Left hindlimb (tissue), 1 donor: Measurements from ENCODE around the gene GRXCR2.
"Not testable (repeated sequence)": the region's sequence is repeated elsewhere in the genome, so short reads cannot be mapped to it uniquely, and the experiment has no call there.

Source experiments
- DNase-seq: peaks from one replicate; pipeline ENCODE4 v3.0.0-alpha.2; 2018

The GRXCR2 gene, protein sequence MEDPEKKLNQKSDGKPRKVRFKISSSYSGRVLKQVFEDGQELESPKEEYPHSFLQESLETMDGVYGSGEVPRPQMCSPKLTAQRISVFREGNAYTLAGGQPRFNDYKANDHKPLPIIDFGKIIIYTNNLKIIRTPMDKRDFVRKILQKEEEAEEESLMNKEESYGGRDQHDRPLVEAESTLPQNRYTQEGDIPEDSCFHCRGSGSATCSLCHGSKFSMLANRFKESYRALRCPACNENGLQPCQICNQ

GRCh38 chr5:145872914-145873313 is at the start of gene GRXCR2:
GRXCR2 (minus strand) TSS chr5:145873014; CDS start chr5:145872968, 46 bp downstream.
- no peak for DNase-seq

- no peak for DNase-seq
These were observed 49.2 kb upstream of the GRXCR2 start for GRCh38 chr5:145922059-145922458.

- DNase-seq, result no peak
These were observed 48.4 kb upstream of the GRXCR2 start for GRCh38 chr5:145921211-145921610.

GRCh38 chr5:145920542-145921210 is 47.9 kb upstream of the GRXCR2 start:
- DNase-seq, result no peak

DNA sequence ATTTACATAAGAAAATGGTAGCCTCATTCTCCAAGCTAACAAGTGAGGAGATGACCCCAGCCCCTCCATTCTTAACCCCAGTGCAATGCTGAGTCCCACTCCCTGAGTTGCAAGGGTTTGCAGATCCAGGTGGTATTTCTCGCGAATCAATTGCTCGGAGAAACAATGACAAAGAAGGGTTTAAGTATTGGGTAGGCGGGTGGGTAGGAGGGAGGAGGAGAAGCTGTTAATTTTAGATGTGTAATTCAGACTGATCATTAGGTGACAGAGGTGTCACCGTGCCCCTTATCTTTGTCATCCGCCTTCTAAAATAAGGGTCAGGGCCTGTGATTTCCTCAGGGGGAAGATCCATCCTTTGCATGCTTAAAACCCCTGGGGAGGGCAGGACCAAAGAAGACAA is 46.6 kb upstream of the GRXCR2 start:
- DNase-seq, result no peak

GRCh38 chr5:145918397-145918796 is 45.6 kb upstream of the GRXCR2 start:
- no peak for DNase-seq

DNA sequence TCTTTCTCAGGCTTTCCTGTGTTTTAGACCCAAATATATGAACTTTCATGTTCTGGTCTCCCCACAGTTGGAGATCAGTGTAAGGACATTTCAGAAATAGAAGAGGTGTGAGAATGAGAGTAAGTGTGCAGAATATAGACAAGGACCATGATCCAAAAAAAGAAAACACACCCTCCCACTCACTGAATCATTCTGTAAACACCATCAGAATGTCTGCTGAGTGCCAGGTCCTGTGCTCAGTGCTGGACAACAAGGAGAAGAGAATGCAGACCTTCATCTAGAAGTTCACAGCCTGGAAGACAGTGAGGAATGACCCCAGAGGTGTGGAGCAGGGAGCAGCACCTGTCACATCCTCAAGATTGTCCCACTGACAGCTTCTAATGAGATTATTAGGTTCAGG is 44.5 kb upstream of the GRXCR2 start:
- no peak for DNase-seq

- no peak for DNase-seq
These were observed 43.3 kb upstream of the GRXCR2 start for GRCh38 chr5:145915970-145916638.

DNA sequence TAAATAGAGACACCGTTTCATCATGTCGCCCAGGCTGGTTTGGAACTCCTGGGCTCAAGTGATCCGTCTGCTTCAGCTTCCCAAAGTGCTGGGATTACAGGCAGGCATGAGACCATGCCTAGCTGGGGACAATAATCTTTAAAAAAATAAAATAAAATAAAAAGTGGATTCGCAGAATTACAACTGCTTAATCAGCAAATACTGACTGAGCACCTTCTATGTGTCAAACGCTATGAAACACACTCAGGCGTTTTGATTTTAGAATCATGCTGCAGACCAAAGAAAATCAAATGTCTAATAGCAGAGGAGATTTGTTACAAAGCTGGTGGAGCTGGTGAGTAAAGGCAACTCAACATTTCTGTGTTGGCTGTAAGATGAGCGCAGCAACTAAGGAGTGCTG is 40.9 kb upstream of the GRXCR2 start:
- DNase-seq, result no peak

- no peak for DNase-seq
These were observed 39.8 kb upstream of the GRXCR2 start for GRCh38 chr5:145912594-145912993.

DNA sequence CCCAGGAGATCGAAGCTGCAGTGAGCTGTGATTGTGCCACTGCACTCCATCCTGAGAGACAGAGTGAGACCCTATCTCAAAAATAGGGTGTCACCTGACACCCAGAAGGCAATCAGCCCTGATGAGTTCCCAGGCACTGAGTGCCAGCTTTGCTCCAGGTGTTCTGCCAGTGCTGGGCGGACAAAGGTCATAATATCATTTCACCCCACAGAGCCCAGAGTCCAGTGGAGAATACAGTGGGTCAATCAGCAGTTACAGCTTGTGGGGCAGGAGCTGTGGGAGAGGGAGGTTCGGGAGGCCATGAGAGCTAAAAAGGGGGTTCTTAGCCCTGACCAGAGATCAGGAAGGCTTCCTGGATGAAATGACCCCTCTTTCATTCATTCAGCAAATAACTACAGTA is 39.2 kb upstream of the GRXCR2 start:
- no peak for DNase-seq

- DNase-seq, result no peak
These were observed 38.4 kb upstream of the GRXCR2 start for GRCh38 chr5:145911164-145911563.

DNA sequence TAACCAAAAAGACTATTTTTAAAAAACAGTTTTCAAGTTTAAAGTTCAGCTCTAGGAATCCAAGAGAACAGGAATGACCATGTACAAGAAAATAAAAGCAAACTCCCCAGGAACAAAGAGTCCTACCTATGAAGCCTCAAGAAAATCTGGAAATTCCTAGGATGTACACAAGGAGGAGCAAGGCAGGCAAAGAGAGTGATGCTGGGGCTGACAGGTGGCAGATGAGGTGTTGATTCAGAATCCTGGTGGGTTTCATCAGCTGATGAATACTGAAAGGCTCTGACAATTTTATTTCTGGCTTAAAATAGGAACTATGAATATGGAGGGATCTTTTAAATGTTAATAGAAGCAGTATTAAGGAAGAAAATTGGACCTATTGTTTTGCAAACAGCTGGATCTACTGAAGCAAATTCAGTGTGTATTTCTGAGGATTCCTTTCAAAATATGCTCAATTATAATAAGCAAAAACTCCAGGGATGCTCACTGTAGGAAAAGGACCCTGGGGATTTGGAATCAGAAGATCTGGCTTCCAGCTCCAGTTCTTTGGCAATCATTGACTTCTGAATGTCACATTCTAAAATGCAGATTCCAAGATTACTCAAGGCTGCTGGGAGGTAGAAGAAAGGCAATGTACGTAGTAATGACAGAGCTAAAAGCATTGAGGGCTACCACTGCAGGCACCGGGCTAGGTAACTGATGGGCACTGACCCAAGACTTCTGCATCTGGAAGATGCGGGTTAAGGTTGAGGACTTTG is 35.6 kb upstream of the GRXCR2 start:
- DNase-seq, result no peak

DNA sequence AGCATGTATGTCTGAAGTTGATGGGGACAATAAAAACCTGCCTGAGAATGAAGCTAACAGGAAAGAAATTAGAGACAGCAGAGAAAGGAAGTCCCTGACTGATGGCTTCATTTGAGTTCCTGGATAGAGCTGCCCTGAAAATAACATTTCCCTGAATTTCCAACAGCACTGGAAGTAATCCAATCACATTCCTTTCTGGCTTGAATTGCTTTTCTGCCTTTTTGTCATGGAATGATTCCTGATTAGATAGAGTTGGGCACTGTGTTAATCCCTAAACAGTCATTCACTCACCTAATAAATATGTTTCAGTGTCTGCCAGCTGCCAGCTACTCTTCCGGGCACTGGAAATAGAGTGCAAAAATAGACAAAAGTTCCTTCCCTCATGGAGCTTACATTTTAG is 33.6 kb upstream of the GRXCR2 start:
- DNase-seq, result no peak

- DNase-seq, result no peak
These were observed 31.9 kb upstream of the GRXCR2 start for GRCh38 chr5:145904743-145905142.

GRCh38 chr5:145903867-145904266 is 31.1 kb upstream of the GRXCR2 start:
- no peak for DNase-seq

DNA sequence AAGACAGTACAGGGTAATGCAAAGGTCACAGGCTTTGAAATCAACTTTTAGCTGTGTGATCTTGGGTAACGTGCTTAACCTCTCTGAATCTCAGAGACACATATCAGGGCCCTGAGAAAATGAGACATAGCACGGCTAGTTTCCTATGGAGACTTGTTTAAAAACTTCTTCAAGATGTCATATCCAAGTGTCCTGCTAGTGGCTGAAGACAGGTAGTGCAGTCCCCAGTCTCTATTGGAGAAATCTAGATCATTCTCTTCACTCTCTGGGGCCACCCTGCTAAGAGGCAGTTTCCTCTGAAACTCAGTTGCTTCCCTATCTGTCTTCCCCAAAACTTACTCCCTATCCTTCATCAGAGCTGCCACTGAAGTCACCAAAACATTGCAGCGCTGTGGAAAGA is 30.3 kb upstream of the GRXCR2 start:
- DNase-seq, result no peak

DNA sequence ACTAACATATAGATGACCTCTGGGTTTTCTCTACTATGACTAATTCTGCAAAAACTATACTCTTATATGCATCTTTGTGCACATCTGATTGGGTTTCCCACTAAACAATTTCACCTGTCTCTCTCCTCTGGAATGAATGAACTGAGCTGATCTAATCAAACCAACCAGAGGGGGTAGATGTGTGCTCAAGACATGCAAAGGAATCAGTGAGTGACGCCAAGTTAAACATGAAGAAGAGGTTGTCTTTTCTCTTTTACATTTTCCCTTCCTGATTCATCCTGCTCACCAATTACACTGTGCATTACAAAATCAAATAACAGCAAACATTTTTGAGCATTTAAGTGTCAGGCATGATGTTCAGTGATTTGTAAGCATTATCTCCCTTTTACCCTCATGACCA is 29.6 kb upstream of the GRXCR2 start:
- no peak for DNase-seq

GRCh38 chr5:145898171-145898570 is 25.4 kb upstream of the GRXCR2 start:
- no peak for DNase-seq

GRCh38 chr5:145891378-145891777 is 18.6 kb upstream of the GRXCR2 start:
- not testable (repeated sequence) for DNase-seq

DNA sequence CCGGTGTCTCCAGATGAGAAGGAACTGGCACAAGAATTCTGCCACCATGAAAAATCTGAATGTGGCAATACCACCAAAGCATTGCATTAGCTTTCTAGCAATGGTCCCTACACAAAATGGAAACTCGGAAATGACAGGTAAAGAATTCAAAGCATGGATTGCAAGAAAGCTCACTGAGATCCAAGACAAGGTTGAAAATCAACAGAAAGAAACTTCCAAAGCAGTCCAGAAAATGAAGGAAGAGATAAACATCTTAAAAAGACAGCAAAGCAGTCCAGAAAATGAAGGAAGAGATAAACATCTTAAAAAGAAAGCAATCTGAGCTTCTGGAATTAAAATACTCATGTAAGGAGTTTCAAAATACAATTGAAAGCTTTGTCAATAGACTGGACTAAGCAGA is 16.8 kb upstream of the GRXCR2 start:
- DNase-seq, result no peak

DNA sequence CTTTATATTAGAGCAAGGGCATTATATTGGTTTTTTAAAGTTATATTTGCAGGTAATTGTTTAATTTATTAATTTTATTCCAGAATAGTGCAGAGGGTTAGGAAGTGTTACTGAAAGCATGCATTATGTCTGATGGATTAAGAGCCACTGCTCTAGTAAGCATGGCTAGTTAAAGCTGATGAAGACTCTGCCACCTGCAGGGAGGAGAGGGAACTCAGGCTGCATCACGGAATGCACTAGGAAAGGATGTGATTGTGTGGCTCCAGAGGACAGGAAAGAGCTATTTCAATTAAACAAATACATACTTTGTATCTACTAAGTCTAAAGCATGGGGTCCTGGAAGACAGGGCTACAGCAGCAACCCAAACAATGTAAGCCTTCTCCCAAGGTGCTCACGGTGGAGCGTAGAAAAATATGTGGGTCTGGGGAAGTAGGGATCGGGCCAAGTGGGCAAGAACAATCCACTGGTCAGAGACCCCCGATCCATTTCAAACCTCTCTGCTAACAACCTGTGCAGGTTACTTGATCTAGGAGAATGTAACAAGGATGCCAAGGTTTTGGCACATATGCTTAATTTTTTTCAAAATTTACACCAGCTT is 15.3 kb upstream of the GRXCR2 start:
- DNase-seq, result no peak

DNA sequence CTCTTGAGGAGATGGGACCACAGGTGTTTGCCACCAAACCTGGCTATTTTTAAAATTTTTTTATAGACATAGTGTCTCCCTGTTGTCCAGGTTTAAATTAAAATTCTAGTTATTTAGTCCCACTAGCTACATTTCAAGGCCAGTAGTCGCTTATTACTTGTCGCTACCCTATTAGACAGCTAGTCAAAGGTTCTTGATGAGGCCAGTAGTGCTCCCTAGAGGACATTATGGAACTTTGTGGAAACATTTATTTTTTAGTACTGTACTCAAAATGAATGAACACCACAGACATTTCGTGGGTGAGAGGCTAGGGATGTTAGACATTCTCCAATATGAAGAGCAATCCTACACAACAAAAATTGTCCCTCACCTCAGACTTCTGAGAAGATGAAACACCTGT is 14.4 kb upstream of the GRXCR2 start:
- DNase-seq, result no peak
